SIG-M5 treated with dmso at 0.1 percent for 504 hours (cell line): Measurements from ENCODE around the gene CACNA2D1.
A peak's percentile ranks its signal among the peaks of the same experiment; 100 is the strongest.
"Not testable (repeated sequence)": the region's sequence is repeated elsewhere in the genome, so short reads cannot be mapped to it uniquely, and the experiment has no call there.

Source experiments
- DNase-seq: peaks from one replicate; lab custom pipeline; 2025; ENCODE audit not compliant: unreplicated experiment; lab: John Stamatoyannopoulos, UW

Gene CACNA2D1

DNA sequence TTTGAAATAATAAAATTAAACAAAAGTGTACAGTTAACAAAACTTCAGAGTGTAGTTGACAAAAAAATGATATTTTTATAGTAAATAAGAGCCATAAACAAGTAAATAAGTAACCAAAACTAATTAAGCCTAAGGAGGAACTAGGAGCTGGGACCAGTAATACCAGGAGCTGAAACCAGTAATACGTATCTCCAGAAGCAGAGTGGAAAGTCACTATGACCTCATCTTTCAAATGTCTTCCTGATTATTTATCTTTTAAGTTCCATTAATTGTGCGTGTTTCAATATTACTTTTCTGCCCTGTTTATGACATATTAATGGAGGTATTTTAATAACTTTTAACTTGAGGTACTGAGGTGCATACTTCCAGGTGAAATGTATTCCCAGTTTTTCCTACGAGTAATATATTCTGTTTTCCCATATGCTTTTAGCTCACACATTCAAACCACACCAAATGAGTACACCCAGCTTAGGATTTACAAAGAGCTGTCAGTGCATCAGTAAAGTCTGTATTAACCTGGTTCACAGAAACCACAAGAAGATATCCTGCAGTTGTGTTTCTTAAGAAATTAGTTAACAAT, 390.0 kb downstream of the CACNA2D1 start:
- no peak for DNase-seq

DNA sequence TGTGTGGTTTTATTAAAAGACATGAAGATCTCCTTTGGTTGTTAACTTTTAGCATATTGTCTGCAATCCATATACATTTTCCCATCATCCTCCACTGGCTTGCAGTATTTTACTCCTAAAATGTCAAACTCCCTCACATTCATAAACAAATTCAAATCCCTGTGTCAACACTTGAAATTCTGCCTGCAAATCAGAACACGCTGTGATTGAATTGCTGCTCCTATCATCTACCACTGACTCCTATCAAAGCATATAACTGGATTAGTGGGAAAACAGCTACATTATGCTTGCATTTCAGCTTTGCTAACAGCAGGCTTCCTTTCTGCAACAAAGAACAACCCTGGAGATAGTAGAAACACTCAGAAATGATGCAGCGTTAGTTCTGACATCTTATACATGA, 392.0 kb downstream of the CACNA2D1 start:
- no peak for DNase-seq

GRCh38 chr7:82050792-82051191, 392.8 kb downstream of the CACNA2D1 start:
- DNase-seq, result no peak

GRCh38 chr7:82049891-82050533, 393.6 kb downstream of the CACNA2D1 start:
- no peak for DNase-seq

- DNase-seq, result no peak
Measured at GRCh38 chr7:82049442-82049841, 394.1 kb downstream of the CACNA2D1 start.

- peak; percentile 37 for DNase-seq
Measured at GRCh38 chr7:82044497-82045080, 399.0 kb downstream of the CACNA2D1 start.

- no peak for DNase-seq
Measured at GRCh38 chr7:82039621-82040020, 404.0 kb downstream of the CACNA2D1 start.

DNA sequence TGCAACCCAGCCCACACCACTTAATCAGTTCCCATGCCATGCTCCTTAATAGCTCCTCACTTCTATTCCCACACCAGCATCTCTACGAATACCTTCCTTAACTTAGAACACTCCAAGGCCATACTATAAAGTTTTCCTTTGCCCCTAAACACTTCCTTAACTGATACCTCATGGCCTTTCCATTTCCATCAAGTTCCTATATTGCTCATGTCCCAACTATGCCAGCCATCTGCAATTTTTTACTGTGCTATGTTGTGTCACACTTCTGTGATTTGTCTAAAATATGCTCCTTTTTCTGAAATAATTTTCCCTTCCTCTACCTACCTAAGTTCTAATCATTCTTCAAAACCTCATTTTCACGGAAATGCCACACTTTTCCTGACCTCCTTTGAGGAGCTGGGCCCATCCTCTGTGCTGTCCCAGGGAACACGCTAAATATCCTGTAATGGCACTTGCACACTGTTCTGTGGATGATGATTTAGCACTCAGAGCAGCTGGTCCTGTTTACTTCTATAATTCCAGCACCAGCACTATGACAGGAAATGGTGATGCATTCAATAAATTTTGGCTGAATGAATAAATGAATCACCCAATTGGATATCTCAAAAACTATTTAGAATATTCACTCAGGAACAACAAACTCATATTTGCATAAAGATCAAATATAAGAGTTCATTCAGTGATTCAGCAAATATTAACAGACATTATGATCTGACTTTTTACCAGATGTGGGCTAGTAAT, 407.3 kb downstream of the CACNA2D1 start:
- DNase-seq, result no peak

DNA sequence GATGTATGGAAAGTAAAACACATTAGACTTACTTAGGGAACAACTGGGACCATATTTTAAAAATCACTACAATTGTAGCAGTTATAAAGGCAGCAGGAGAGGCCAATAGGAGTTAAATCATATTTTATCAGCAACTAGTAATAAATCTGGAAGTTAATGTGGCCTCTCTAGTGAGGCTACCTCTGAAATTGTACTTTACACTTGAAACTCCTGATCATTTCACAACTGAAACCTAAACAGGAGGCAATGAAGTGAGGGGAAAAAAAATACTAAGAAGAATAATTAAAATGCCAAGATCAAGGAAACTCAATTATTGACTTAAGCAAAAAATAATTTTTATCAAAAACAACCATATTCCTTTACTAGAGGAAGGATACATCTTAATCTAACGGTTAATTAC, 408.1 kb downstream of the CACNA2D1 start:
- no peak for DNase-seq

- no peak for DNase-seq
Measured at GRCh38 chr7:82032901-82033300, 410.7 kb downstream of the CACNA2D1 start.

GRCh38 chr7:82029236-82029913, 414.2 kb downstream of the CACNA2D1 start:
- DNase-seq, result no peak

DNA sequence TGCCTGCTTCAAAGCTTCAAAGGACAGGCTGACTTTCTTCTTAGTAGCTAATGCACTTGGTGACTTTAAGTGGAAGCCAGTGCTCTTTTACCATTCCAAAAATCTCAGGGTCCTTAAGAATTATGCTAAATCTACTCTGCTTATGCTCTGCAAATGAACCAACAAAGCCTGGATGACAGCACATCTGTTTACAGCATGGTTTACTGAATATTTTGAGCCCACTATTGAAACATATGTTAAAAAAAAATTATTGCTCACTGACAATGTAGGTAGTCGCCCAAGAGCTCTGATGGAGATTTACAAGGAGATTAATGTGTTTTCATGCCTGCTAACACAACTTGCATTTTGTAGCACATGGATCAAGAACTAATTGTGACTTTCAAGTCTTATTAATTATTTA, 415.5 kb downstream of the CACNA2D1 start:
- DNase-seq, result no peak

GRCh38 chr7:82021713-82022112, 421.9 kb downstream of the CACNA2D1 start:
- no peak for DNase-seq

DNA sequence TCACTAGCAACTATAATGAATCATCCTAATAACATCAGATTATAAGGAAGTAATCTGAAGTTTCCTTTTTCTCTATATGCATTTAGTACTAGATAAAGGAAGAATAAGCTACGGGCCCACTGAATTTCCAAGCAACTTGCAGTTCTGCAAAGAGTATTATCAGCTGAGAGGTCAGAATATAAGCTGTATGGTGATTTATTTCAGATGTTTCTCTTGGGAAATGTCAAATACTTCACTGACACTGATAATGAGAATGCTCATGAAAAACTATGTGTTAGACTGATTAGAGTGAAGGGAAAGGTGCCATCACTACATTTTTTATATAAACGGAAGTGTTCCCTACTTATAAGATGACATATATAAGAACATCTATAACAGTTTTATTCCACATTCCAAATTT, 422.5 kb downstream of the CACNA2D1 start:
- no peak for DNase-seq

DNA sequence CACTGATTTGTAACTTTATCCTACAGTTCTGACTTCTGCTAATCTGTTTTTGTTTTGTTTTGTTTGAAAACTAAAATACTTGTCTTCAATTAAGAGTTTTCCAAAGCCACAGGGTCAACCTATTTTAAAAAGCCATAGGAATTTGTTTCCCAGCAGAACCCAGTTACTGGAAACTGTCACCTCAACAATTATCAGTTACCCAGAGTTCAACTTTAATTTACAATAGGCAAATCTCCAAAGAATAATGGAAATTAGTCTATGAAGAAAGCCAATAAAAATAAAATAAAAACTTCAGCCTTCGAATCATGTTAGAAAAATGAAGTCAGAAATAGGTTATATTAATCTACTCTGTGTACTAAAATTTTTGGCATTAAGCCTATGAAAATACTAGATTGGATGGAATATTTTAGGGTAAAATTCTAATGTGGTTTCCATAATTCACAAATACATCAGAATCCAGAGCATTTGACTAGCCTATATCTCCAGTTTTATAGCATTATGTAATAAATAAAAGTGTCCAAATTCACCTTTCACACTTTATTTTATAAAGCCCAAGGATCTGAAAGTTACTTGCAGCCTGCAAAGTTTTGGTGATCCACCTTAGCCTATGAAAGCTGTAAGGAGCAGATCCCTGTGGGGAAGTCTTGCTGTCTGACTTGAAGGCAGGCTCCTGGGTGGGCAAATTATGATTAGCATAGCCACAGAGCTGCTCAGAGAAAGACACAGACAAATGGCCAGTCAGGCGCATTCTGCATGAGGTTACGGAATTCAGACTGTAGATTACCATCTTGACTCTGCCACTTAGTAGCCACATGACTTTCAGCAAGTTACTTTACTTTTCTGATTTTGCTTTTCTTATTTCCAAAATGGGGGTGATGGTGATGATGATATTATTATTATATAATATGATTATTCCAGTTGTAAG, 423.8 kb downstream of the CACNA2D1 start:
- no peak for DNase-seq

DNA sequence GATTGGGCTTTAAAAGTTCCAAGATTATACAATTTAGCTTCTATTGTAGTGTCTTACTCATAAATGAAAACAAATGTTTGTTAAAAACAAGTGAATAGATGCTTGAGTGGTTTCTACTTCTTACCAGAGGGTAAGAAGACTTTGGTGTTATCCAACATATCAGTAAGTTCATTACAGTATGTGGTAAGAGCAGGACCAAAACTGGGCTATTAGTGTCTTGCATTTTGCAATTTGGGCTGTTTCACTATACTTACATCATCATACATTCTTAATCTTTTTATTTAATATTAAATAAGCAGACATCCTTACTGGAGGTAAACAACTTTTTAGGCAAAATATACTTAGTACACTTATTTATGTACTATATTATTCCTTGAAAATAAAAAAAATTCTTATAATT, 425.4 kb downstream of the CACNA2D1 start:
- no peak for DNase-seq

DNA sequence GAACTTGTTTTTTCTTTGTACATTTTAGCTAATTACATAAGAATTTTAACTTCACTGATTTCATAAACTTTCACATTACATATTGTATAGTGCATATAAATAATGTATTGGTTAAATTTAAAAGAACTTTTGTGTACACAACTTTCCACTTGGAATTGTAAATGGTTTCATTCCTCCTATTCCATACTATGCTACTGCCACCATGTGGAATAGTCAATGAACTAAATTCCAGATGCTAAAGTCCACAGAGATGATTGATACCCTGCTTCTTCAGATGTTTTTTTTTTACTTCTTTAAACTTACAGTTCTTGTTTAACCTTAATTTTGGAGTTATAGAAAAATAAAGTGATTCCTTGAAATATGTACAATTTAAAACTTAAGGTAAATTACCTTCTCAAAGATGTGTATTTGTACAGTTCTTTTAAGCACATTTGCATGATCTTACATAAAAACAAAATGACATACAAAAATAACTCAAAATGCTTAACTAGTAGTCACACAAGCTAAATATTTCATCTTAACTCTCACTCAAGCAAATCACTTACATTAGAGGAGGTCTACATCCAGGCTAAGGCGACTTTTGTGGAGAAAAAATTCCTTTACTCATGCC, 426.1 kb downstream of the CACNA2D1 start:
- peak; percentile 8 for DNase-seq

DNA sequence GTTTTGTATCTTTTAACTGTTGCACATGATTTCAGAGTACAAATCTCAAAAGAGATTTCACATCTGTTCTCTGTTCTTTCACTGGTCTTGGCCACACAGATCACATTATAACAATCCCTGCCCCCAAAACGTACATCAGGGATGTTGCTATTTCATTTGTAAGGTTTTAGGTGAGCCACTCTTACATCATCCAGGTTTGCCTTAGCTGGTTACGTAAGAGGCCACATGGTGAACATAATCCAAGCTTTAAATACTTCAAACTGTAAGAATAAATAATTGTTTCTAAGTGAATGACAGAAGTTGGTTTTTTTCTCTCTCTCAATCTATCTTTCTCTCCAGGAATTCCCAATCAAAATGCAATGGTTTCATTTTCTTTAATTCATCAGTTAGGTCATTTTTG, 427.8 kb downstream of the CACNA2D1 start:
- DNase-seq, result no peak

- not testable (repeated sequence) for DNase-seq
Measured at GRCh38 chr7:82014574-82014973, 429.0 kb downstream of the CACNA2D1 start.

DNA sequence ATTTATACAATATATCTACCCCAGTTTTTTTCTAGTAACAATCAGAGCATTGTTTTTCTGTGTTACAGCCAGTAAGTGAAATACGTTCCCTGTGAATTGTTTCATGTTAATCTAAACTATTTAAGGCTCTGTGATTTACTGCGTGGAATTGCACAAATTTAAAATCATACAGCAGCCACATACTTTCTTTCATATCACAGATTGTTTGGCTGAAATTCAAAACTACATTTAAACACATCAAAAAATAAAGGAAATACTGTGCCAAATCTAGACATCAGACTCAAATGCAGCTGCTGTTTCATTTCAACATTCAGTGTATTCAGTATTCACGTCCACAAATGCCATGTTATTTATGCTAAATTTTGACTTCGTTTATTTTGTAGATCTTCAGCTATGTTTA, 431.1 kb downstream of the CACNA2D1 start:
- DNase-seq, result no peak
